Transverse colon (tissue), 4 donors: ENCODE data around the gene KYNU.

Experiments used
- CTCF ChIP-seq, 5 experiments: fragments of 200-600 bp in 3 of 5; fragments of 450-650 bp in 2 of 5; sonication (generic) in 3 of 5; IDR thresholded peaks; 1 replicate in 2 of 5; 2 replicates in 3 of 5; pipeline ENCODE4 v1.5.1; 2016 to 2017; ENCODE audit warnings: antibody characterized with exemption in 5 of 5, inconsistent platforms in 3 of 5, mild to moderate bottlenecking in 2 of 5, moderate library complexity in 1 of 5
- EP300 ChIP-seq: sonication (generic); formaldehyde crosslinking; IDR thresholded peaks from one replicate; pipeline ENCODE4 v1.6.1; 2017; ENCODE audit warnings: antibody characterized with exemption, low read depth
- POLR2AphosphoS5 ChIP-seq, 3 donors: sonication (generic); formaldehyde crosslinking; IDR thresholded peaks; one replicate each; pipeline ENCODE4 v1.6.1; 2016; ENCODE audit warnings: antibody characterized with exemption in 3 of 3

DNA sequence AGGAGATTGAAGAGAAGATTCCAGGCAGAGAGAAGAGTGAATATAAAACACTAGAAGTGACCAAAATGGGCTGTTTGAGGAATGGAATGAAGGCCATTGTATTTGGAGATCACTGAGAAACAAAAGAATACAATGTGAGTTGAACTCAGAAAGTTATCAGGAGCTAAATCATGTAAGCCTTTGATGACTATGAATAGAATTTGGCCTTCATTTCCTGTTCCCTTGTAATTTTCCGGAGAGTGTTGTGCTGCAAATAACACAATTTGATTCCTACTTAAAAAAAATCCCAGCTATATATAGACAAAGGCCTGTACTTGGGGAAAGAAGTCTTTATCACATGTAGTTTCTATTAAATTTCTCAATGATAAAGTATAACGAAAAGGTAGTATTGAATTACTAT lies 33.7 kb upstream of the KYNU start:
- no peak for TF ChIP-seq CTCF (IDR thresholded peaks at IDR 0.05)
- no peak for TF ChIP-seq POLR2AphosphoS5 (IDR thresholded peaks at IDR 0.05)
- no peak for TF ChIP-seq EP300
